DLD1 (cell line): Measurements from ENCODE around the gene DNAH8.

Source experiments
- in situ Hi-C: cut with HindIII; loops from 2 replicates; pipeline ENCODE4 v1.10.0; 2017; ENCODE audit warnings: low sequenced_read_pairs

The DNAH8 gene

GRCh38 chr6:38943964-38944363 is 228.9 kb downstream of the DNAH8 start:
- in situ Hi-C loops = no loop called here

- in situ Hi-C loops = no loop called here
Measured at GRCh38 chr6:38944655-38945279, 229.7 kb downstream of the DNAH8 start.

- in situ Hi-C loops = no loop called here
Measured at GRCh38 chr6:38955861-38956260, 240.8 kb downstream of the DNAH8 start.

- in situ Hi-C loops = no loop called here
Measured at GRCh38 chr6:38957426-38957825, 242.3 kb downstream of the DNAH8 start.

DNA sequence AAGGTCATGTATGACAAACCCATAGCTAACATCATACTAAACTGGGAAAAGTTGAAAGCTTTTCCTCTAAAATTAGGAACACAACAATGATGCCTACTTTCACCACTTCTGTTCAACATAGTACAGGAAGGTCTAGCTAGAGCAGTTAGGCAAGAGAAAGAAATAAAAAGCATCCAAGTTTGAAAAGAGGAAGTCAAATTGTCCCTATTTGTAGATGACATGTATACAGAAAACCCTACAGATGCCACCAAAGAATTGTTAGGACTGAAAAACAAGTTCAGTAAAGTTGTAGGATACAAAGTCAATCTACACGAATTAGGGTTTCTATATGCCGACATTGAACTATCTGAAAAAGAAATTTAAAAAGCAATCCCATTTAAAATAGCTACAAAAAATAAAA is 244.0 kb downstream of the DNAH8 start:
- in situ Hi-C loops = no loop called here

GRCh38 chr6:38968702-38969149 is 253.6 kb downstream of the DNAH8 start:
- in situ Hi-C loops = no loop called here

- in situ Hi-C loops = no loop called here
Measured at GRCh38 chr6:38973178-38974057, 258.3 kb downstream of the DNAH8 start.

GRCh38 chr6:38974389-38975151 is 259.5 kb downstream of the DNAH8 start:
- in situ Hi-C loops = no loop called here

- in situ Hi-C loops = no loop called here
Measured at GRCh38 chr6:38975621-38976049, 260.5 kb downstream of the DNAH8 start.

DNA sequence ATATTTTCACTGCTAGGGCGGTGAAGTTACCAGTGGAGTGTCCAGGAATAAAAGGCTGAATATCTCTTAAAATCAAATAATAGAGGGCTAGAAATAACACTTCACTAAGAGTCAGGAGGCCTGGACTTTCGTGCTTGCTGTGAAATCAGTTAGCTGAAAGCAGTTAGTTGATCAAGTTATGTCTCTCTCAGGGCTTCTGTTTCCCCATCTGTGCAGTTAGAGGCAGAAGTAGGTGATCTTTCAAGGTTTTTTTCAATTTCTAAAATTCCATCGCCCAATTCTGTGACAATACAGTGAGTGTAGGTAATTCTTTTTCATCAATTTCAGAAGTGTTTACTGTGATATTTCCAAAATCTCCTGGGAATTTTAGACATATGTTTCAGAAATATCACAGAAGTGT is 260.9 kb downstream of the DNAH8 start:
- in situ Hi-C loops = no loop called here

- in situ Hi-C loops = no loop called here
Measured at GRCh38 chr6:38976801-38977500, 261.8 kb downstream of the DNAH8 start.

DNA sequence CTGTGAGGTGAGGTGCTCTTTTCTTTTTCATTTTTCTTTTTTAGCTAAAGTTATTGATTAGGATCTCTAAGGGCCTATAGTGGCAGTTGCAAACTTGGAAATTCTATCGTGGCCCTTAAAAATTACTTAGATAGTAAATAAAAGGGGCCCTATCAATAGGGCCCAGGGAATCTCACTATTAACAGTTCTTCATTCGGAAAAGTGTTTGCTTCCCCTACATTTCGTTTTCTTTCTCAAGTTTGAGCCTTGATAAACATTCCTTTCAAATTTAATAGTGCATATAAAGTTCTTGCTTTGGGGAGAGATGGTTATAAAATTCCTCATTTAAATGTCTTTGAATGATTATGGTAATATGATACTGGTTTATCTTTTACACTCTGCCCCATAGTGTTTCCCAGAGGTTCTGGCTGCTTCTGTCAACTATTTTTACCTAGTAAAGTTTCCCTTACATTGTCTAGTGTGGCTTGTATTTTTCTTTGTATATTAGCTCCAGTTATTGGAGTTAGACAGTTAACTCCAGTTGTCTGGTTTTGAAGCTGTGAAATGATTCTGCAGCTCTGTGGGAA is 263.1 kb downstream of the DNAH8 start:
- in situ Hi-C loops = no loop called here

GRCh38 chr6:38982470-38982869 is 267.4 kb downstream of the DNAH8 start:
- in situ Hi-C loops = no loop called here

DNA sequence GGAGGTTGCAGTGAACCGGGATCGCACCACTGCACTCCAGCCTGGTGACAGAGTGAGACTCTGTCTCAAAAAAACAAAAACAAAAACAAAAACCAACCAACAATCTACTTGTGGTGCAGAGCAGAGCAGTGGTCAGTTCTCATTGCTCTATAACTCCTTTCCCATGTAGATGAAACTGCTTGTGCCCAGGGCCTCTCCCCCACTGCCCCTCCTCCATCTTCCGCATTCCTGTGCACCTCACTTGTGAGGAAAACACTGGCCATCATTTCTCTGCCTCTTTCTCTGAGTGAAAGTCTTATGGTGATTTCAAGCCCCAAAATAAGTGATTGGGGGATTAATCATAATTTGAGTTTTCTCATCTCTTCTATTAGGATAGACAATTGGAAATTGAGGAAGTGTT is 269.6 kb downstream of the DNAH8 start:
- in situ Hi-C loops = no loop called here

DNA sequence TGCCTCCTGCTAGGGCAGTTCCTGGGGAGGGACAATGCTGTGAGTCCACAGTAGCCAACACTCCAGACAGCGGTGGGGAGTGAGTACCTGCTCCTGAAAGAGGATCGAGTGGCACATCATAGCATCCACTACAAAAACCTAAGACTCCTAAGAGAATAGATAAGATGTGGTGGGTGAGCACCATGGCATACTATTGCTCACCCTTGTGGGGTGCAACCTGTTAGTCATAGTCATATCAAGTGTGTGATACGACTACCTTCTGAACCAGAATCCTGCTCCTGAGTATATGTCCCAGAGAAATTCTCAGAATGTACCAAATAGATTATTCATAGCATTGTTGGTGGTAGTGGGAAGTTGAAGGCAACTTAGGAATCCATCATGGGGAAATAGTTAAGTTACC is 270.7 kb downstream of the DNAH8 start:
- in situ Hi-C loops = no loop called here

DNA sequence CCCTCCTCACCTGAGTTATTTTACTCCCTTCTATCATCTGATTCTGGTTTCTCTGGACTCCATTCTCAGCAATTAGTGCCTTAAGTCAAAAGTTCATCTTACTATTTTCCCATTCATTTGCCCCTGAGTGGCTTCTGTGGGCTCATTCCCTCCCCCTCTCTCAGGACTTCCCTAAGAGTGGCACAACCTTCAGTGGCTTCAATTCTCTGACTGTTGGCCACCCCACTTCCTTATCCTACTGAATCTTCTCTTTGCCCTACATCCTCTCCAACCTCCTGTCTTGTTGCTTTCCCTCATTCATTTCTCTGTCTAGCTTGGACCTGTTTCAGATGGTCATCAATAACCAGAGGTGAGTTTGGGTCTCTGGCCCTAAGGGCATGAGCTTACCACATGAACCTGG is 272.4 kb downstream of the DNAH8 start:
- in situ Hi-C loops = no loop called here

DNA sequence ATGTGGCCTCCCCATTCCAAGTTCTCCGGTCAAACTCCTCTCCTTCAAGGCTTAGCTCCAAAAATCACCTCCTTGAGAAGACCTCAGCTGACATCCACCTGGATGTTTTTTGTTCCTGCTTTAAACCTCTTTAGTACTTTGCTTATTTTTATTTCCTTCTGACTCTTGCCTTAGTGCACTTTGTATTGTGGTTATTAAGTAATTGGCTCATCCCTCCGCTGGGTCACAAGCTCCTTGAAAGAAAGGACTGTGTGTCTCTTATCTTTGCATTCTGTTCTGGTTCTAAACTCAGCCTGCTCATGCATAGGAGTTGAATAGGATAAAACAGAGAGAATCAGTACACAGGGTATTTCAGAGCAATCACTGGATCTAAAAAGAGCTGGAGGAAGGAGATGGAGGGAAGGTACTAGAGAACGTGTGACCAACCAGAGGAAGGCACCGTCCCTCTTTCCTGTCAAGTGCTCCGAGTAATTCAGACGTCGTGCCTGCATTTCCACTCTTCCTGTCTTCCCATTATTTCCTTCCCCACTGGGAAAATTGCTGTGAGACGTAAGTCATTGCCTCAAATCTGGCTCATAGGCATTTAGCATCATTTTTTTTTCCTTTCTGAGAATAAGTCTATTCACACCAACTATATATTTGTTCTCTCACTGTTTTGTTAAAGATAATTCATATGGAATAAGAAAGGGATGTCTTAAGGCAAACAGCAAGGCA is 273.8 kb downstream of the DNAH8 start:
- in situ Hi-C loops = no loop called here

GRCh38 chr6:38990475-38990874 is 275.4 kb downstream of the DNAH8 start:
- in situ Hi-C loops = no loop called here

DNA sequence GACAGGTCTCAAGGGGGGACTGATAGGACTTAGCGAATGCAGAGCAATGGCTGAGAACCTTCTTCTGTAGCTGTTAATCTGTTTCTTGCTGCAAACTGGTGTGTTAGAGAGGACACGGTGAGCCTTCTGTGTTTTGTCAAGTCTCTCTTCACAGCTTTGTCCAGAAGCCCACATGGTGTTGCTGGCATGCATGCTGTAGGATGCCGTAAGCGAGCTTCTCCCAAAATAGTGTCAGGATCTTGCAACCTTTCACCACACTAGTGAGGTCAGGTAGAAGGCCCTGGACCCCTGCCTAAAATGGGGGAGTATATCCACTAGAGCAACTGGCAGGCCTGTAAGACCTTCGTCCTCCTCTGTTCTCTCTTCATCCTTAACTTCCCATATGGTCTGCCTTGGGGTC is 281.6 kb downstream of the DNAH8 start:
- in situ Hi-C loops = no loop called here
